GM21528 (cell line): ENCODE results near the gene APOBEC3A.
A peak's percentile ranks its signal among the peaks of the same experiment; 100 is the strongest.
"Not testable (repeated sequence)": the region's sequence is repeated elsewhere in the genome, so short reads cannot be mapped to it uniquely, and the experiment has no call there.

ENCODE experiments used
- ATAC-seq: cut with Tn5 transposase; IDR thresholded peaks from one replicate; pipeline ENCODE4 v1.9.1; 2021; ENCODE audit warnings: mild to moderate bottlenecking, moderate library complexity; ENCODE audit not compliant: unreplicated experiment, low FRiP score

The APOBEC3A gene

GRCh38 chr22:38942702-38943101 lies 14.7 kb upstream of the APOBEC3A start:
- no peak for ATAC-seq

- no peak for ATAC-seq
Observed at GRCh38 chr22:38943201-38943600, 14.2 kb upstream of the APOBEC3A start.

DNA sequence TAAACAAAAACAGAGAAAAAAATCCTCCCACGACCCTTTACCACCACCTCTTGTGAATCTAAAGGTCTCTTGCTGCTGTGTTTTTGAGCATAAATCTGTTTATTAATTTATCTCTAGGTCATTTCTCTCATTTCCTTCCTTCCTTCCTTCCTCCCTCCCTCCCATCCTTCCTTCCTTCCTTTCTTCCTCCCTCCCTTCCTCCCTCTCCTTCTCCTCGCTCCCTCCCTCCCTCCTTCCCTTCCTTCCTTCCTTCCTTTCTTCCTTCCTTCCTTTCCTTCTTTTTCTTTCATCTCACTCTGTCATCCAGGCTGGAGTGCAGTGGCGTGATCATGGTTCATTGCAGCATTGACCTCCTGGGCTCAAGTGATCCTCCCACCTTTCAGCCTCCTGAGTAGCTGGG lies 13.5 kb upstream of the APOBEC3A start:
- ATAC-seq = no peak

GRCh38 chr22:38944653-38945052 lies 12.8 kb upstream of the APOBEC3A start:
- no peak for ATAC-seq

DNA sequence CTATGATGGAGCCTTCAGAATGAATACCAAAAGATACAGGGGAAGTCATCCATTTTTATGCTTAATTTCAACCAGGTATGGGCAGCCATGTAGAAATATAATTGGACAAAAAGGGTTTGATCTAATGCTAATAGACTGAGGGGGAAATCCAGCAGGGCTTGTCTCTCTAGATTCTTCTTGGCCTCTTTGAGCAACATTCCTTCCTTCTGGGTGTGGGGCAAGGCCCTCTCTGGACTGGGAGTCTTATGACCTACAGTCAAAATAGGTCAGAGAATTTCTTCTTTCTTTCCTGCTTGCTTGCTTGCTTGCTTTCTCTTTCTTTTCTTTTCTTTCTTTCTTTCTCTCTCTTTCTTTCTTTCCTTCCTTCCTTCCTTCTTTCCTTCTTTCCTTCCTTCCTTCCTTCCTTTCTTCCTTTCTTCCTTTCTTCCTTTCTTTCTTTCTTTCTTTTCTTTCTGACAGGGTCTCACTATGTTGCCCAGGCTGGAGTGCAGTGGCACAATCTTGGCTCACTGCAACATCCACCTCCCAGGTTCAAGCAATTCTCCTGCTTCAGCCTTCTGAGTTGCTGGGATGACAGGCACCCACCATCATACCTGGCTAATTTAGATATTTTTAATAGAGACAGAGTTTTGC lies 11.6 kb upstream of the APOBEC3A start:
- not testable (repeated sequence) for ATAC-seq

DNA sequence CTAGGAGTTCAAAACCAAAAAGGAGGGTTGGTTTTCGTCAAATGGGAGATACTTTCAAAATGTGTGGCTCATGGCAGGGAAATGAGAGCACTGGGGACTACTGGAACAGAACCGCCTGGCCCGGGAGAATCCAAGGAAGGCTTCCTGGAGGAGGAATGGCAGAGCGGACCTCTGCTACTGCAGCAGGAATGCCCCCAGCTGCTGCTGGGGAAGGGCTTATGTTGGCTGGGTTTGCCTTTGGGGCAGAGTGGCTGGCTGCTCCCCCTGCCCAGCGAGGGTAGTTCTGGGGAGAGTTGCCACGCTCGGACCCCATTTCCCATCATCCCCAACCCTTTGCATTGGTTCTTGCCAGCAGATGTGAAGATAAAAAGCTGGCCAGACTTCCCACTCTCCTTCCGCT lies 10.6 kb upstream of the APOBEC3A start:
- no peak for ATAC-seq

DNA sequence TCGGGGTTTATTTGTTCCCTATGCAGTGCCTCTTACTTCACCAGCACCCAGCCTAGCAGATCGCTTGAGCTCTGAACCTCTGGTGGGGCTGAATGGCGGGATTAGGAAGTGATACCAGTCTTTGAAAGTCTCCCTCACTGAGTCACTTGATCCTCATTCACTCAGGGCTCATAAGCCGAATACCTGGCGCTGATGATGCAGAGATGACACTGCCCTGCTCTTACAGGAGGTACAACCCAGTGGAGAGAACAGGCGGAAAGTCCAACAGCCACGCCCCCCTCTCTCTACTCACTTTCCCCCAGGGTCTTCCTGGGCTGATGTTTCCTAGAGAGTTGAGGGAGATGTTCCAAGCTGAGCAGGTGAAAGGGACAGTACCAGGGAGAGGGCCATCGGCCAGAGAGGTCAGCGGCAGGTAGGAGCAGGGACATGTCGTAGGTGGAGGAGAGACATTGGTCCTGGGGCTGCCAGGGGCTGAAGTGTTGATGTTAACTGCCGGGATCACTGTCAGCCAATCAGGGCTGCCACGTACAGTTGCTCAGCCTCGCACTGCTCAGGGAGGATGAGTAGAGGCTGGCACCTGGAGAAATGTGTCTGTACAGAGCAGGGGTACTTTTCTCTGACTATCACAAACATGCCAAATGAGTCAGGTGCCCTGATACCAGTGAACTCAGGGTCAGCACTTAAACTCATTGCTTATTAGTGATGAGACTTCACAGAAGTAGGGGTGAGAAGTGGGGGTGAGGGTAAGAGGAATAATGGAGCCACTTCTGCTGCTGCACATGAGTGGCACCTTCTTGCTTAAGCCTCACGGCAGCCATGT lies 9.9 kb upstream of the APOBEC3A start:
- ATAC-seq = no peak

DNA sequence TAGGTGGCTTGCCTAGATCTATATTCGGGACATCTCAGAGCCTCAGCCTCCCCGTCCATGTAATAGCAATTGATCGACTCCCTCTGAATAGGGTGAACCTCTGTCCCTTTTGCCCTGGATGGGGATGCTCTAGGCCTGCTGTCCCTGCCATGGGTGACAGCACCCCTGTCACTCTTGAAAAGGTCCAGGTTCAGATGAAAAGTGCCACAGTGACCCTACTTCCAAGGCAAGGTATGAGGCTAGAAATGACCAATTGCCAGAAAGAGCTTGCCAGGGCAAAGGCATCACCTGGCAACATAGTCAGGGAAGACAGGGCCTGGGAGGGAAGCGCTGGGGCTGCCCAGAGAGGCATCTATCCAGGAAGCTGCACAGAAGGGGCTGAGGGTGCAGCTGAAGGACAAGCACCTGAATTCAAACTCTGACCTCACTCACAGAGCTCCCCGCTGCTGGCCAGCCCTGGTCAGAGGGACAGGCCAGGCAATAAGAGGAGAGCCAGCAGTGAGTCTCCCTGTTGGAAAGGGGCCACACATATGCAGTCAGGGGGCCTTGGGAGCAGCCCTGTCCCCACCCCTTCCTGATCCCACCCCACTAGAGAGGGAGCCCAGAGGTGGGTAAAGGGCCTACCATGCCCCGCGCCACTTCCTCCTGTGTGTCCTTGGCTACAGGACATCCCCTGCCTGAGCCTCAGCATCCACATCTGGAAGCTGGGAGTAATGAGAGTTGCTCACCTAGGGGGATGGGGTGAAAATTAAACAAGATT lies 9.0 kb upstream of the APOBEC3A start:
- no peak for ATAC-seq

- no peak for ATAC-seq
Observed at GRCh38 chr22:38949889-38950405, 7.5 kb upstream of the APOBEC3A start.

- ATAC-seq = no peak
Observed at GRCh38 chr22:38950527-38951295, 6.7 kb upstream of the APOBEC3A start.

- ATAC-seq = no peak
Observed at GRCh38 chr22:38951734-38952133, 5.7 kb upstream of the APOBEC3A start.

DNA sequence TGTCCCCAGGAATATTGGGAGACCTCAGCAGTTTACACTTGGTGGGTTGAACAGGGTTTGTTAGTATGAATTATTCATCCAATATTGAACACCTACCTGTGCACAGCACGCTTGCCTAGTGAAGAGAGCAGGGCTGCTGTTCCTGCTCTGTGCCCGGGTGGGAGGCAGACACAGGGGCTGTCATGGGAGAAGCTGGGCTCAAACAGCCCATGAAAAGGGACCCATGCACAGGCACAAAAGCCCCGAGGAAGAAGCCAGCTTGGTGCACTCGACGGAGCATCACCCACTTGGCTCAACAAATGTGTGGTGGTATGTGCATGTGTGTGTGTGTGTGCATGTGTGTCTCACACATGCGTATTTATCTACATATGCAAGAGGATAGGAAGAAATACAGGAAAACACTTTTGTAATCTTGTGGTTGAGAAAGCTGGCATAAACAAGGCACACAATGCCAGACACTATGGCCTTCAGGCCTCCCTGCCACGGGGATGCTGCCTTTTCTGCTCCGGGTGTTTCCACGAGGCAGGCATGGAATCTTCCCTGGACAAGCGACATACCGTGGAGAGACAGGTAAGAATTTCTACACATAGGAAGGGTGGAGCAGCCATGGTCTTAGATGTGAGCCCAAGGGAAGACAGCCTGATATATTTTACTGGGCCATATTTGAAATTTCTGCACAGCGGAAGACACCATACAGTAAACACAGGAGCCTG lies 5.0 kb upstream of the APOBEC3A start:
- no peak for ATAC-seq

DNA sequence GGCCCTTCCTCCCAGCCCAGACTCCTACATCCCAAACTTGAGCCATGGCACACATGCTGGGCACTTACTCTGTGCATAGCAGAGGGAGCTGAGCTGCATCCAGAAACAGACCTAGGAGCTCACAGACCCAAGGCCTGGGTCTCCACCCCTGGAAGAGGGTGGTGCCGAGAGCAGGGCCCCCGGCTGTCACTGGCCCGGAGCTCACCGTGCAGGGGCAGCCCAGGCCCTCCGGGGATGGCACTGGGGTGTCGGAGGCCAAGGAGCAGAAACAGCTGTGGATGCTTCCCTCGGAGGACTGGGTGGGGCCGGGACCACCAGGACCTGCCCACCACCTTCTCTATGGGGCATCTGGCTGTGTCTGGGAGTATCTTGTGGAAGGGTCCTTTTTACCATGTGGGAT lies 4.3 kb upstream of the APOBEC3A start:
- ATAC-seq = no peak

- peak; percentile 72 for ATAC-seq
Observed at GRCh38 chr22:38953577-38954413, 3.6 kb upstream of the APOBEC3A start.

DNA sequence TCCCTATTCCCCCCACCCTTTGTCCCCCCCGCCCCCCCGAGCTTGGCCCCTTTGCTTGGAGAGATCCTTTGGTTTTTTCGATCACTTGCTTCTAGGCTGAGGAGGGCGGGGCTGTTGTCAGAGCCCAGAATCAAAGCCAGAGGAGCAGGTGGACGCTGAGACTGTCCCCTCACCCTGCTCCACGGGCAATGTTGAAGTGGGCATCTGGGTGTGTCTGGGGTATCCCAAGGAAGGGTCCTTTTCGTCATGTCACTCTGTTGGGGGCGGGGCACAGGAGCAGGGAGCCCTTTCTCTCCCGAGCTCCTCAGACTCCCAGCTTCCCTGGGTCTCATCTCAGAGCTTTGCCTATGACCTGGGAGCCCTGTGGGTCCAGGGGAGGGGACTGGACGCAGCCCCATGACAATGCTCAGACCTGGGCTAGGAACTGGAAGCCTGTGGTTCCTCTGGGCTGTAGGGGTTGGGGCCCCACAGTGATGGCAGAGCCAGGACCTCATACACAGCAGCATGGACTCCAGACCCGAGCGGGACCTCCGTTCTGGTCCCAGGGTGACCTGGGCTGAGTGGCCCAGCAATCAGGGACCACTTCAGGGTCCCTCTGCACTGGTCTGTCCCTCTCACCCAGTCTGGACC lies 2.9 kb upstream of the APOBEC3A start:
- no peak for ATAC-seq

DNA sequence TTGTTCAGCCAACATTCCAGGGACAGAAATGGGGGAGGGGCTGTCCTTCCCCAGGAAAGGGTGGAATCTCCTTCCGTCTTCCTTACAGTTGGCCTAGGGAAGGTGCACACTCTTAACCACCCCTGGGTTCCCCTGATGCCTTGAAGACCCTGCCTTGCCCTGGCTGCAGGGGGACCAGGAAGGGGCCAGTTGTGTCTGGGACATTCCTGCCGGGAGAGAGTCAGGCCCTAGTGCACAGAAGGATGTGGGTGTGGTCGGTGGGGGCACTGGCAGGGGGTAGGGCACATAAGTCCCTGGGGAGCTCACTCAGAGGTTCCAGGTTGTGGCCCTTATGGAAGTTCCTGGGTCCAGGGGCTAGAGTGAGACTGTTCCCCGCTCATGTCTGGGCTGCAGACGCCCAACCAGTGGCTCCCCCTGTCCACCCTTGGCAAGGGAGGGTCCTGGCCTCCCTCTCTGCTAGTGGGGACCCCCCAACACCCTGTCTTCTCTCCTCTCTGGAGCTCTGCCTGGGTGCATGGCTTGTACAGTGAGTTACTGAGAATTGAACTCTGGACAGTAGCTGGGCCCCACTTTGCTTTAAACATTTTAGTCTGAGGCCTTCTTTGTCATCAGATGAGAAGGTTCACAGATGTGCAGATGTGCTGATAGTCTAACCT lies 2.0 kb upstream of the APOBEC3A start:
- no peak for ATAC-seq

DNA sequence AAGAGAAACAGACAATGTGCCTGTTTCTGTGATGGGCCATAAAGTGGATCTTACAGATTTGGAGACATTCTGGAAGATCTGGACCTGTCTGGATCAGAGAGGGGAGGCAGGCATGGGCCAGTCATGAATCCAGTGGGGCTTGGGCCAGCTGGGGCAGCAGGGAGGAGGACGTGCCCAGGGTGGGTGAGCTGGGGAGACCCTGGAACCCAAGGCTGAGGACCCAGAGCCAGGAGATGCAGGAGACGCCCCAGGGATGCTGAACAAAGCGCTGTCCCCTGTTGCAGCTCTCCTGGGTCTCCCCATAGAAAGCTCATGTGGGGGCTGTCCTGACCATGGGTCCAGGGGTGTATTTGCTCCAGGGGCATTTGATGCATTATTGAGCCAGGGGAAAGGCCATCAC lies 1.5 kb upstream of the APOBEC3A start:
- ATAC-seq = no peak

- no peak for ATAC-seq
Observed at GRCh38 chr22:38956551-38956950, 858 bp upstream of the APOBEC3A start.
